Smooth muscle cell of bladder (primary cell): ENCODE results near the gene SNRNP25. TPM values are rescaled to one million over a fixed set of nuclear protein-coding genes. Genes with fewer than 3 reads are reported as not detected.

Source experiments
- total RNA-seq: library from RNA; depleted of rRNA; stranded (reverse); fragments of >200 nt; gene quantifications from 2 replicates; pipeline ENCODE4 v1.2.3, GENCODE V29; 2014

The SNRNP25 gene
- 34.6 and 41.3 TPM in 2 replicates for total RNA-seq

GRCh38 chr16:53346-54236, at the start of gene SNRNP25, which contains the start of gene POLR3K:
Gene SNRNP25 (plus strand): TSS chr16:53828. CDS start chr16:54017, 189 bp downstream.
Gene POLR3K (minus strand): TSS chr16:53608. CDS start chr16:53586, 22 bp downstream.

GRCh38 chr16:72561-73548, 19.2 kb downstream of the SNRNP25 start, which contains the start of gene RHBDF1:
Gene RHBDF1 (minus strand): TSS chr16:72631. CDS start chr16:65015, 7,616 bp downstream.

GRCh38 chr16:77807-78443, 24.3 kb downstream of the SNRNP25 start, which contains the start of gene MPG:
Gene MPG (plus strand): TSS chr16:78225. CDS start chr16:78310, 85 bp downstream.

Other genes with a start within 250 kb of the SNRNP25 start
- gene POLR3K, start 220 bp upstream of the SNRNP25 start, total RNA-seq: 3.6 and 4.0 TPM in 2 replicates
- gene RHBDF1, start 18.8 kb downstream of the SNRNP25 start, total RNA-seq: 40.4 and 41.6 TPM in 2 replicates
- gene MPG, start 24.4 kb downstream of the SNRNP25 start, total RNA-seq: 188 and 248 TPM in 2 replicates
- 5.4 and 6.1 TPM in 2 replicates for gene NPRL3, start 84.8 kb downstream of the SNRNP25 start, total RNA-seq
- gene HBZ, start 98.8 kb downstream of the SNRNP25 start, total RNA-seq: not detected in 2 replicates
- not detected in 2 replicates for gene HBM, start 112.2 kb downstream of the SNRNP25 start, total RNA-seq
- not detected in 2 replicates for gene HBA2, start 119.0 kb downstream of the SNRNP25 start, total RNA-seq
- not detected in 2 replicates for gene HBA1, start 122.9 kb downstream of the SNRNP25 start, total RNA-seq
- gene HBQ1, start 126.6 kb downstream of the SNRNP25 start, total RNA-seq: not detected in 2 replicates
- gene LUC7L, start 175.6 kb downstream of the SNRNP25 start, total RNA-seq: 29.2 and 29.5 TPM in 2 replicates
- gene FAM234A, start 181.0 kb downstream of the SNRNP25 start, total RNA-seq: 50.6 and 51.9 TPM in 2 replicates
- gene RGS11, start 222.1 kb downstream of the SNRNP25 start, total RNA-seq: 1.1 and 3.7 TPM in 2 replicates
- gene ARHGDIG, start 226.8 kb downstream of the SNRNP25 start, total RNA-seq: 0.28 and 1.8 TPM in 2 replicates
- 0.37 TPM in 1 of 2 replicates, not detected in the other for gene PDIA2, start 229.3 kb downstream of the SNRNP25 start, total RNA-seq